HepG2 (cell line): ENCODE results near the gene ZNF770. TPM values are rescaled to one million over a fixed set of nuclear protein-coding genes. Genes with fewer than 3 reads are reported as not detected.

ENCODE experiments used
- GMEB2 ChIP-seq: IDR thresholded peaks from 2 replicates; pipeline ENCODE4 v1.6.1; 2016; ENCODE audit warnings: missing biosample characterization, missing genetic modification reagents, low read depth
- HDAC2 ChIP-seq: sonication (generic); formaldehyde crosslinking; IDR thresholded peaks from 2 replicates; pipeline ENCODE4 v1.4.0; 2020; ENCODE audit warnings: missing genetic modification reagents
- HNF4A ChIP-seq: sonication (generic); formaldehyde crosslinking; IDR thresholded peaks from 2 replicates; pipeline ENCODE4 v1.4.0; 2020; ENCODE audit warnings: missing genetic modification reagents
- HOXA9 ChIP-seq: sonication (generic); formaldehyde crosslinking; IDR thresholded peaks from 2 replicates; pipeline ENCODE4 v1.8.1; 2022; ENCODE audit warnings: missing genetic modification reagents, mild to moderate bottlenecking, moderate library complexity, borderline replicate concordance
- RELA ChIP-seq: sonication (generic); formaldehyde crosslinking; IDR thresholded peaks from 2 replicates; pipeline ENCODE4 v1.4.0; 2020; ENCODE audit warnings: missing genetic modification reagents
- TIGD3 ChIP-seq: sonication (generic); formaldehyde crosslinking; IDR thresholded peaks from 2 replicates; pipeline ENCODE4 v1.5.1; 2020; ENCODE audit warnings: mild to moderate bottlenecking, missing genetic modification reagents, borderline replicate concordance
- ZBTB21 ChIP-seq: sonication (generic); formaldehyde crosslinking; IDR thresholded peaks from 2 replicates; pipeline ENCODE4 v1.4.0; 2020; ENCODE audit warnings: missing genetic modification reagents
- ZNF646 ChIP-seq: sonication (generic); formaldehyde crosslinking; IDR thresholded peaks from 2 replicates; pipeline ENCODE4 v1.9.0; 2021; ENCODE audit warnings: mild to moderate bottlenecking, missing genetic modification reagents
- polyA plus RNA-seq, 8 experiments: library from polyadenylated mRNA; depleted of rRNA in 3 of 8; stranded (reverse) in 7 of 8; unstranded in 1 of 8; fragments of >200 nt; fragmentation: Illumina TruSeq in 4 of 8; extraction: Trizol in 4 of 8; gene quantifications; 2 replicates each; pipeline versions ENCODE4 v1.2.1 to v1.2.3, GENCODE V29; 2011 to 2016; ENCODE audit warnings: low read depth in 4 of 8, missing spikeins in 1 of 8, mixed read lengths in 1 of 8; ENCODE audit not compliant: insufficient read depth in 1 of 8
- total RNA-seq, 5 experiments: library from RNA; depleted of rRNA; stranded (reverse); fragments of >200 nt; fragmentation: Illumina TruSeq; extraction: Trizol; gene quantifications; 2 replicates each; pipeline ENCODE4 v1.2.3, GENCODE V29; 2016; ENCODE audit warnings: low read depth in 1 of 5

Gene ZNF770
- total and polyA plus RNA-seq, 2 of the 13 experiments (the other 11 are each of a cell fraction or from before 2014, with no cell fraction given), result 15.5 to 33.1 TPM

GRCh38 chr15:34969340-34970097, 18.6 kb downstream of the ZNF770 start, which contains the start of gene AQR (continued):
- TF ChIP-seq HNF4A (CRISPR knock-in tag), result peak; percentile 43; the same call in 1 of the 2 replicates
- TF ChIP-seq GMEB2 (CRISPR knock-in tag), result no peak
- no peak for TF ChIP-seq ZBTB21 (CRISPR knock-in tag)
- TF ChIP-seq RELA (CRISPR knock-in tag), result no peak
- no peak for TF ChIP-seq ZNF646 (CRISPR knock-in tag)
- 0 out of 2 replicates have a peak, but pooled peaks have one; percentile 61 for TF ChIP-seq HOXA9 (CRISPR knock-in tag)
- peak; percentile 91 for TF ChIP-seq HDAC2 (CRISPR knock-in tag)
- no peak for TF ChIP-seq TIGD3 (CRISPR knock-in tag)
- TF ChIP-seq, all 625 proteins: peak for 290
